ENCODE results near the gene PHACTR3. TPM values are rescaled to one million over a fixed set of nuclear protein-coding genes. Genes with fewer than 3 reads are reported as not detected.

The PHACTR3 gene
- total and polyA plus RNA-seq, 2 of the 8 experiments (the other 6 are each of a cell fraction or from before 2014, with no cell fraction given), result 0.05 to 0.13 TPM

DNA sequence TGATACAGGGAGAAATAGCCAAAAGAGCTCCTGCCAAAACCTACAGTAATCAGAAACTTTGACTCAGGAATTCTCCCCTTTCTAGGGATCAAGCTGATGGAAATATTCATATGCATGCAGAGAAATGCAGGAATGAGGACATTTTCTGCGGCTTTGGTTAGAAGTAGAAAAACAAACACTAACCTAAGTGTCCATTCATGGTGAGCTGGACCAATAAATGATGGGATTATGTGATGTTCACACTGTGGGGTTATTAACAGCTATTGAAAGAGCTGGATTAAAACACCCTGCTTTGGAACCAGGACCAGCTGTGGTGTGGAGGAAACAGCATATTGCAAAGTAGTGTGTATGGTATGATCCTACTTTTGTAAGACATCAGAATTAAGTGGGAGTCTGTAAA lies 186.0 kb downstream of the PHACTR3 start (continued):
- TF ChIP-seq, protein P1, sequence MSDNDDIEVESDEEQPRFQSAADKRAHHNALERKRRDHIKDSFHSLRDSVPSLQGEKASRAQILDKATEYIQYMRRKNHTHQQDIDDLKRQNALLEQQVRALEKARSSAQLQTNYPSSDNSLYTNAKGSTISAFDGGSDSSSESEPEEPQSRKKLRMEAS (IDR thresholded peaks at IDR 0.05), result no peak
- TF ChIP-seq HDAC6 (IDR thresholded peaks at IDR 0.05; ENCODE audit: low read depth, low read length) (no peak), CEBPB (IDR thresholded peaks at IDR 0.05; ENCODE audit: low read depth, low read length) (no peak)
